Natural killer cell (primary cell): ENCODE results near the gene ETV3. TPM values are rescaled to one million over a fixed set of nuclear protein-coding genes. Genes with fewer than 3 reads are reported as not detected.

Experiments used
- ATAC-seq, 3 donors: fragments of 150-1000 bp in 2 of 3; fragments of 200-7000 bp in 1 of 3; cut with Tn5 transposase; 1 replicate in 1 of 3; 2 replicates in 2 of 3; pipeline ENCODE4 v1.10.0; 2021; ENCODE audit warnings: mild to moderate bottlenecking in 2 of 3, moderate library complexity in 2 of 3
- DNase-seq, 2 donors: peaks; one replicate each; pipeline versions ENCODE4 v3.0.0 to v3.0.0-alpha.2; 2013 to 2021; ENCODE audit warnings: mixed read lengths in 1 of 2
- H3K27ac ChIP-seq: one replicate; pipeline ENCODE4 v1.5.1; 2013; ENCODE audit warnings: mild to moderate bottlenecking, low read length
- H3K27me3 ChIP-seq: one replicate; pipeline ENCODE4 v1.6.1; 2013; ENCODE audit warnings: low read length; ENCODE audit not compliant: control insufficient read depth, insufficient read depth
- H3K36me3 ChIP-seq: one replicate; pipeline ENCODE4 v1.6.1; 2013; ENCODE audit warnings: low read length; ENCODE audit not compliant: control insufficient read depth, insufficient read depth
- H3K4me1 ChIP-seq: one replicate; pipeline ENCODE4 v1.6.1; 2013; ENCODE audit warnings: low read length; ENCODE audit not compliant: control insufficient read depth, insufficient read depth
- H3K4me3 ChIP-seq: one replicate; pipeline ENCODE4 v1.5.1; 2013; ENCODE audit warnings: low read length
- H3K9me3 ChIP-seq: one replicate; pipeline ENCODE4 v1.6.1; 2013; ENCODE audit warnings: low read length; ENCODE audit not compliant: control insufficient read depth, insufficient read depth
- H3K27ac Mint-ChIP-seq, 2 donors: one replicate each; pipeline ENCODE4 v1.8.0; 2022; ENCODE audit warnings: mild to moderate bottlenecking in 2 of 2, mixed read lengths in 2 of 2, moderate library complexity in 1 of 2
- H3K27me3 Mint-ChIP-seq, 2 donors: one replicate each; pipeline ENCODE4 v1.8.0; 2022; ENCODE audit warnings: low read depth in 2 of 2, mixed read lengths in 2 of 2
- H3K36me3 Mint-ChIP-seq: one replicate; pipeline ENCODE4 v1.8.0; 2022; ENCODE audit warnings: mixed read lengths
- H3K4me1 Mint-ChIP-seq, 2 donors: one replicate each; pipeline ENCODE4 v1.8.0; 2022; ENCODE audit warnings: mixed read lengths in 2 of 2
- H3K4me3 Mint-ChIP-seq: one replicate; pipeline ENCODE4 v1.8.0; 2022; ENCODE audit warnings: mild to moderate bottlenecking, moderate library complexity, mixed read lengths
- H3K9me3 Mint-ChIP-seq, 2 donors: one replicate each; pipeline ENCODE4 v1.8.0; 2022; ENCODE audit warnings: mixed read lengths in 2 of 2
- WGBS: methylation state at CpG from one replicate; pipeline ENCODE4 v1.1.7; 2013; ENCODE audit warnings: missing lambda C conversion rate; ENCODE audit not compliant: insufficient coverage; 5-methylcytosine and 5-hydroxymethylcytosine counted together
- intact Hi-C: fragments of 100-400 bp; cut with micrococcal nuclease; formaldehyde crosslinking; loops from one replicate; pipeline ENCODE4 v1.14.2; 2022
- total RNA-seq, 4 donors: library from RNA; stranded (reverse); fragments of 120-200 nt in 1 of 4; gene quantifications; one replicate each; pipeline versions ENCODE4 v1.2.3 to v1.2.4, GENCODE V29; 2013 to 2022
- TF ChIP-seq, protein P1 (sequence below): fragments of 200-600 bp; IDR thresholded peaks from one replicate; pipeline ENCODE4 v1.8.0; 2022; ENCODE audit warnings: antibody characterized with exemption

Gene ETV3
- total RNA-seq, 3 donors from 2014 or later (not counting 1 experiment from before 2014, with no cell fraction given) = 58.3 to 101 (median 76.6) TPM

DNA sequence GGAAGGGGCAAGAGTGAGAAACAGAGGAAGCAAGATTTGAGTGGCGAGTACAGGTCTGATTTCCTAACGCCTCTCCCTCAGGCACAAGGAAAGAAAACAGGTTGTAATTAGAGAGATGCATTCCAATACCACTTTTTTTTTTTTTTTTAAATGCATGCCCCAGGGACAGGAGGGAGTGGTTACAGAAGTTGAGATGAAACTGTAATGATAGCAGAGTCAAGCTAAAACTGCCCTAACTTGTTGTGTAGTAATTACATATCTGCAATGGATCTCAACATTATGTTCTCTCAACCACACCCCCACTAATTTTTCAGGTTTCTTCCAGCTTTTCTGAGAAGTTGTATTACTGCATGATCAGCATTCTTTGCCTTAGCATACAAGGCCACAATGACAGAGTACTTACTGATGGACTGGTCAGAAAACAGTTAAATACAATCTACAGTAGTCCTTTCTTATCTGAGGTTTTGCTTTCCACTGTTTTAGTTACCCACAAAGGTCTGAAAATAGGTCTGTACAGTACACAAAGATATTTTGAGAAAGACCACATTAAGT lies 5.5 kb downstream of the ETV3 start:
- Mint-ChIP-seq H3K27ac (peak overlapping the region; percentile 84 to 96), H3K9me3 (no peaks in the 10 kb centered on the region), H3K4me1 (peaks cover 68 to 70% of the 10 kb centered on the region in 2 donors), H3K36me3 (peaks cover 14% of the 10 kb centered on the region), H3K4me3 (peak overlapping the region; percentile 67), H3K27me3 (no peaks in the 10 kb centered on the region)
- peak in 1 of 3 donors; percentile 39 for ATAC-seq
- intact Hi-C loops = no loop called here
- TF ChIP-seq, protein P1, sequence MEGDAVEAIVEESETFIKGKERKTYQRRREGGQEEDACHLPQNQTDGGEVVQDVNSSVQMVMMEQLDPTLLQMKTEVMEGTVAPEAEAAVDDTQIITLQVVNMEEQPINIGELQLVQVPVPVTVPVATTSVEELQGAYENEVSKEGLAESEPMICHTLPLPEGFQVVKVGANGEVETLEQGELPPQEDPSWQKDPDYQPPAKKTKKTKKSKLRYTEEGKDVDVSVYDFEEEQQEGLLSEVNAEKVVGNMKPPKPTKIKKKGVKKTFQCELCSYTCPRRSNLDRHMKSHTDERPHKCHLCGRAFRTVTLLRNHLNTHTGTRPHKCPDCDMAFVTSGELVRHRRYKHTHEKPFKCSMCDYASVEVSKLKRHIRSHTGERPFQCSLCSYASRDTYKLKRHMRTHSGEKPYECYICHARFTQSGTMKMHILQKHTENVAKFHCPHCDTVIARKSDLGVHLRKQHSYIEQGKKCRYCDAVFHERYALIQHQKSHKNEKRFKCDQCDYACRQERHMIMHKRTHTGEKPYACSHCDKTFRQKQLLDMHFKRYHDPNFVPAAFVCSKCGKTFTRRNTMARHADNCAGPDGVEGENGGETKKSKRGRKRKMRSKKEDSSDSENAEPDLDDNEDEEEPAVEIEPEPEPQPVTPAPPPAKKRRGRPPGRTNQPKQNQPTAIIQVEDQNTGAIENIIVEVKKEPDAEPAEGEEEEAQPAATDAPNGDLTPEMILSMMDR = no peak
- no peak for DNase-seq
- Histone ChIP-seq H3K4me3 (no peak overlapping the region), H3K9me3 (no peaks in the 10 kb centered on the region), H3K36me3 (peaks cover 62% of the 10 kb centered on the region), H3K27ac (no peak overlapping the region), H3K27me3 (no peaks in the 10 kb centered on the region), H3K4me1 (peaks cover 38% of the 10 kb centered on the region)
- 40% methylated on average over 2 of the region's 2 CpGs for WGBS

DNA sequence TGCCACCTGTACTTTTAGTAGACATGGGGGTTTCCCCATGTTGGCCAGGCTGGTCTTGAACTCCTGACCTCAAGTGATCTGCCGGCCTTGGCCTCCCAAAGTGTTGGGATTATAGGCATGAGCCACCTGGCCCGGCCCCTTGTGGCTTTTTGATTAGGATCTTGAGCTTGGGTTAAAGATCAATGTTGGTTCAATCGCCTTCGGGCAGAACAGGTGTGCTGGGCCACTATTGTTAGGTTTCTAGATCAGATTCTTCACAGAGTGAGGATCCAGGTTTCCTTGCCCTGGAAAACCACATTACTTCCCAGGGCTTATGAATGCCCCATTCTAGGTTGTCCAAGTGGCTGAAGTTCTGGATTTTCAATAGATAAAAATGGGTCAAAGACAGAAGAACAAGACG lies 6.1 kb downstream of the ETV3 start:
- peaks cover 64% of the 10 kb centered on the region for H3K36me3 ChIP-seq
- ATAC-seq (no peak), DNase-seq (no peak)
- Mint-ChIP-seq H3K4me3 (peak overlapping the region; percentile 67), H3K4me1 (peaks cover 63 to 64% of the 10 kb centered on the region in 2 donors), H3K9me3 (no peaks in the 10 kb centered on the region), H3K27me3 (no peaks in the 10 kb centered on the region), H3K36me3 (peaks cover 14% of the 10 kb centered on the region), H3K27ac (peak overlapping the region; percentile 84 to 96)
- intact Hi-C loops = no loop called here
- 93% methylated on average over 4 of the region's 5 CpGs for WGBS
- no peak overlapping the region for H3K4me3 ChIP-seq
- H3K27ac ChIP-seq = no peak overlapping the region
- H3K27me3 ChIP-seq = no peaks in the 10 kb centered on the region
- H3K4me1 ChIP-seq = peaks cover 32% of the 10 kb centered on the region
- TF ChIP-seq, protein P1 = no peak
- no peaks in the 10 kb centered on the region for H3K9me3 ChIP-seq

DNA sequence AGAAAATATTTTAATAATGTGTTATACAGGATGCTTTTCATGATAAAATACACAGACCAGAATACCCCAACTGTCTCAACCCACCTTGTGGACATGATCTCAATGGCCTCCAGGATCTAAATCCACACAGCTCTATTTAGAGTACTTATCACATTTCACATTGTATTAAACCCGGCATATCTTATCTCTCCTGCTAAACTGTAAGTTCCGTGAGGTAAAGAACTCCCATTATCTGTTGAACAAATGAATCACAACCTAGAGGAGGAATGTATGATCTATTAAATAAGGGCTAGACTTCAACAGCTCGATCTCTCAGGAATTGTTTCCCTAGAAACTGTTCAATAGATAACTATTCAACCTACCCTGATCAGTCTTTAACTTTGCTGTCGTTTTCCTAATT lies 6.9 kb downstream of the ETV3 start:
- H3K9me3 Mint-ChIP-seq = no peaks in the 10 kb centered on the region
- Histone ChIP-seq H3K4me1 (peaks cover 26% of the 10 kb centered on the region), H3K36me3 (peaks cover 70% of the 10 kb centered on the region), H3K9me3 (no peaks in the 10 kb centered on the region), H3K4me3 (no peak overlapping the region), H3K27me3 (no peaks in the 10 kb centered on the region), H3K27ac (no peak overlapping the region)
- 100% methylated on average over 2 of the region's 4 CpGs for WGBS
- H3K27ac Mint-ChIP-seq = peak overlapping the region; percentile 64 to 96
- H3K4me3 Mint-ChIP-seq = no peak overlapping the region
- intact Hi-C loops = no loop called here
- ATAC-seq (no peak), DNase-seq (no peak)
- no peaks in the 10 kb centered on the region for H3K27me3 Mint-ChIP-seq
- H3K4me1 Mint-ChIP-seq = peaks cover 54 to 55% of the 10 kb centered on the region in 2 donors
- peaks cover 14% of the 10 kb centered on the region for H3K36me3 Mint-ChIP-seq
- TF ChIP-seq, protein P1 = no peak

DNA sequence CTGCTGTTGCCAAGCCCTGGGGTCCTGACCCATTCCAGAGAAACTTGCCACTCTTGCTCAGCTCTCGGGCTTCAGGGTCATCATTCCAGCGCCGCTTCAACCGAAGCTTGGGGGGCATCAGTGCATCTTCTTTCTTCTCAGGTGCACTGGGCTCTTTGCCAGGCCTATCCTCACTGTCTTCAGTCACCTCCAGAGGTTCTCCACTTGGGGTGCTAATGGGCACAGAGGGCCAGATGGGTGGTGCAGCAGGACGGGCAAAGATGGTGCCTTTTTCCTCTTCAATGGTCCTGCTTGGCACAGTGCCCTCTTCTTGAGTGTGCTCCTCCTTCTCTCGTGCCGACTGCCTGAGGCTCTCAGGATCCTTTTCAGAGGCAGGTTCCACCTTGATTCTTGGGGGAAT lies 13.3 kb downstream of the ETV3 start:
- peaks cover 62% of the 10 kb centered on the region for H3K36me3 ChIP-seq
- ATAC-seq = peak in 1 of 3 donors; percentile 41
- Mint-ChIP-seq H3K9me3 (no peaks in the 10 kb centered on the region), H3K4me1 (peaks cover 46 to 49% of the 10 kb centered on the region in 2 donors), H3K27me3 (no peaks in the 10 kb centered on the region), H3K4me3 (no peak overlapping the region), H3K36me3 (peaks cover 26% of the 10 kb centered on the region), H3K27ac (peak overlapping the region in 1 of 2 donors; percentile 47)
- no peak for DNase-seq
- no peaks in the 10 kb centered on the region for H3K4me1 ChIP-seq
- TF ChIP-seq, protein P1 = no peak
- H3K27me3 ChIP-seq = no peaks in the 10 kb centered on the region
- no peak overlapping the region for H3K4me3 ChIP-seq
- intact Hi-C loops = no loop called here
- H3K27ac ChIP-seq = no peak overlapping the region
- 94% methylated on average over 7 of the region's 7 CpGs for WGBS
- H3K9me3 ChIP-seq = no peaks in the 10 kb centered on the region
